NCI-H774 (cell line): Measurements from ENCODE around the gene FOXE1.

Source experiments
- DNase-seq: peaks from one replicate; lab custom pipeline; 2025; lab: John Stamatoyannopoulos, UW

FOXE1 gene

DNA sequence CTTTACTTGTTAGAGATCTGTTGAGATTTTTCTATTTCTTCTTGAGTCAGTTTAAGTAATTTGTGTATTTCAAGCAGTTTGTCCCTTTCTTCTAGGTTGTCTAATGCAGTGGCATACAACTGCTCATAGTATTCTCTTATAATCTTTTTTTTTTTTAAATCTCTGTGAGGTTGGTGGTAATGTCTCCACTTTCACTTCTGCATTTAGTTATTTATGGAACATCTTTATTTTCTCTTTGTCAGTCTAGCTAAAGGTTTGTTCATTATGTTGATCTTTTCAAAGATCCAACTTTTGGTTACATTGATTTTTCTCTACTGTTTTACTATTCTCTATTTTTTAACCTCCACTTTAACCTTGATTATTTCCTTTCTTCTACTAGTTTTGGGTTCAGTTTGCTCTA is 13.8 kb downstream of the FOXE1 start:
- DNase-seq, result no peak

DNA sequence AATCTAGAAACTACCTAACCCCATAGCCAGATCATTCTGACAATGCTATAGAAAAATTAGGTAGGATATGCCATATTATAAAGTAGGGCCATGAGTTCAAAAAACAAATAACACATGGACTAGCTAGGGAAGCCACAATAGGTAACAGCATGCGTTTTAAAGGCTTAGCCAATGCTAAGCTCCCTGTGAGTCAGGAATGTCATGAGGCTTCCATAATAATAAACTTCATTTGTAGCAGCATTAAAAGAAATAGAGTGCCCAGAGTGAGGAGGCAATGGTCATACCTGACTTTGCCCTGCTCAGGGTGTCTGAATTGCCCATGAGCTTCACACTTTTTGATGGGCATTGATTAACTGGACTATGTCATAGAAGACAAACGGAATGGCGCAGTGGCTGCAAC is 15.8 kb downstream of the FOXE1 start:
- DNase-seq, result no peak

DNA sequence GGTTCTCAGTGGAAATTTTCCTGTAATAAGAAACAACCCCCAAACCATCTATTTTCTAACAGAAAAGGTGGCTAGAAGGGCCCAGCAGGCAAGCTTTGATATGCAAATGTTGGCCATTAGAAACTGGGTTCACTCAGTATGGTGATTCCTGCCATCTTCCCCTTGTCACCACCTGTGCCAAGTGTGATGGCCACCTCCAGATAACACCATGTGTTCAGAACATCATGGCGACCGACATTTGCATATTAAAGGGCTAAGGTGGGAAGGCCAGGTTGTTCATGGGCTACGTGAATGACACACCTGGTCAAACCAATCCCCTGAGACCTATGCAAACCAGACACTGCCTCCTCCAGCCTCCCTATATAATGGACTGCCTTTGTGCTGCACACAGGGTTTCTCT is 20.4 kb downstream of the FOXE1 start:
- DNase-seq, result no peak

DNA sequence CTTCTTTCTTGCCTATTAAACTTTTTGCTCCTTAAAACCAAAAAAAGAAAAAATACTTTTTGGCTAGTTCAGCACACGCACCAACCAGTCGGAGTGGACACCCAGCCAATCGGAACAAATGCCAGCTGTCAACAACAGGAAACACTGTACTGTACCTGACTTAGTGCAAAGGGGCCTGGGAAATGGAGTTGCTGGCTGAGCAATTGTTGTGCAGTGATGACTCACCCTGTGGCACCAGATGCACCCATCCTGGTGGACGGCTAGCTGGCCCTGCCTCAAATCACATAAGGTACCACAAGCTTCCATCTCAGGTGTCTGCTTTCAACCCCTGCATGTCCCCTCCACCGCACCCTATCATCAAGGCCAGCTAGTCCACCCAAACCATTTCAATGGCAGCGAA is 20.9 kb downstream of the FOXE1 start:
- no peak for DNase-seq

DNA sequence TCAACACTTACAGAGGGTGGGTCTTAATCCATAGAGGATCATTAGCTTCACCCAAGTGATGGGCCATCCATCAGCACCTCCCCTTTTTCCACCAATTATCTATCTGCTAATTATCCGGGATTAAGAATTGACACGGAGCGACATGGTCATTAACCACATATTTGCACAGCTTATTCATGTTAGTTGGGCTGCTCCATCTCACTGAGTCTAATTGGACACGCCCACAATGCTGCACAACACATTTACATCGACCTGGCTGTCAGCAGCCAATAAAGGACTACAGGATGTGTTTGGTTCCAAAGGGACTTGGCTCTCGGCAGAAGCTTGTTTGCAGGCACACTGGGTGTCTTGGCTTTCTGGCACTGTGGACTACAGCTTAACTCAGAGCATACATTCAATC is 21.6 kb downstream of the FOXE1 start:
- no peak for DNase-seq

DNA sequence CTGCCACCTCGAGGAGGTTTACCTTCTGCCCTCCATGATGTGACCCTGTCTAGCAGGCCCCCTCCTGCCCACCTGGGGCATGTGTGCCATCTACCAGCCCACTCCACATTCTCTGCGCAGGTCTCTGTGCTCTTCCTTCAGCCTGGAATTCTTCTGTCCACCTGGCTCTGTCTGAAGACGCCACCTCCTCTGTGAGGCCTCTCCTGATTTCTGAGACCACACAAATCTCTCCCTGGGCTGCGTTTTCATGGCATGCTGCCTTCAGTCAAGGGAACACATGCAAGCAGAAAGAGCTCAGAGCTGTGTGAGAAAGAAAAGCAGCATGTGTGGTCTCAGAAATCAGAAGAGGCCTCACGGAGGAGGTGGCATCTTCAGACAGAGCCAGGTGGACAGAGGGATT is 22.1 kb downstream of the FOXE1 start:
- DNase-seq, result no peak

DNA sequence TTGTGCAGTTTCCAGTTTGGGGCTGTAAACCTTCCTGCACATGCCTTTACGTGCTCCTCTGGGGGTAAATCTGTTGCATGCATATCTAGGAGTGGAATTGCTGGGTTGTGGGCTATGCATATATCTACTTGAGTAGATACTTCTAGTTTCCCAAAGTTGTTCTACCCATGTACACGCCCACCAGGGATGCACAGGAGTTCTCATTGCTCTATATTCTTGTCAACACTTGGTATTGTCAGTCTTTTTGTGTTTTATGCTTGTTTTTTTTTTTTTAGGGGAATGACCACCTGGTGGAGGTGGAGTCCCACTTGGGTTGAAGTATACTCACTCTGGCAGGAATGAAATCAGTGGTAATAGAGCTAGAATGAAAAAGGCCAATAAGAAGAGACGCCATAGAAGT is 23.0 kb downstream of the FOXE1 start:
- DNase-seq, result no peak

DNA sequence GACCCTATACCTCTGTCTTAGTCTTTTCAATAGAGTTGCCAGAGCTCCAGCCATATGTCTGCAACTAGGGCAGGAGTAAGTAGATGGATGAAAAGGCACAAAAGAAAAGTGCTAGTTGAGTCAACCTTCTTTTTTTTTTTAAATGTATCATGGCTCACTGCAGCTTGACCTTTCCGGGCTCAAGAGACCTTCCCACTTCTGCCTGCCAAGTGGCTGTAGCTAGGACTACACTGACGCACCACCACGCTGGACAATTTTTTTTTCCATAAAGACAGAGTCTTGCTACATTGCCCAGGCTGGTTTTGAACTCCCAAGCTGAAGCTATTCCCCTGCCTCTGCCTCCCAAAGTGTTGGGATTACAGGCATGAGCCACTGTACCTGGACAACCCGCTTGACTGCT is 27.3 kb downstream of the FOXE1 start:
- DNase-seq, result no peak

DNA sequence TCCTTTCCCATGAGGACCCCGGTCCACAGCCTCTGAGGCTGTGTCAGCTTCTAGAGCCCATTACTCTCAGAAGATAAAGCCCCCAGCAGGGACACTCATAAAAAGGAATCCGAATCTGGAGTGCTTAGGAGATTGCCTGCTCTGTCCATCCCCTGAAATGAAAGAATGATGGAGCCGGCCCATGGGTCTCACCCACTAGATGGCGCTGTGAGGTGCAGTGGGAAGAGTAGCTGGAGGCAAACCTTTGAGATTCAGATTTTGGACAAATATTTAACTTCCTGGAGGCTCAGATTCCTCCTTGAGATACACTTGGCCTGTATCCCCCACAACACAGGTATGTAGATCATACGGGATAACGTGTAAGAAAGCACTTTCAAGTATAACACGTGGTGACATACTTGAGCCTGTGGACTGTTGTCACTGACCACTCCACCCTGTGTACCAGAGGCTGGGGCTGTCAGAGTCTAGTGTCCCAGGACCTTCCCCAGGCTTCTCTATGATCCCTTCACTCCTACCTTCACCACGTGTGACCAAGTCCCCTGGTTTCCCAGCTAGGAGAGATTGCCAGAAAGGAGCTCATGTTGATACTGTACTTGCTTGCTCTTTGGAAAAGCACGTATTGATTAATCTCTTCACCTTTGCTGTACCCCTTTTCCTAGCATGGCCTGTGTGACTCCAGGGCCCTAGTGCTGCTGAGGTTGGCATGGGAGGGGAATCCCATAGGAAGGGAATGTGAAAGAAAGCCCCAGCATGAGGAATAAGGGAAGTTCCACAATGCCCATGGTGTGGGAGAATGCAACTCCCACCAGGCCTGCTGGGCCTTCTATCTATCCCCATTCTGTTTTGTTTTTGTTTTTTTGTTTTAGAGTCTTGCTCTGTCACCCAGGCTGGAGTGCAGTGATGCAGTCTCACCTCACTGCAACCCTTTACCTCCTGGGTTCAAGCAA is 37.2 kb downstream of the FOXE1 start:
- no peak for DNase-seq

DNA sequence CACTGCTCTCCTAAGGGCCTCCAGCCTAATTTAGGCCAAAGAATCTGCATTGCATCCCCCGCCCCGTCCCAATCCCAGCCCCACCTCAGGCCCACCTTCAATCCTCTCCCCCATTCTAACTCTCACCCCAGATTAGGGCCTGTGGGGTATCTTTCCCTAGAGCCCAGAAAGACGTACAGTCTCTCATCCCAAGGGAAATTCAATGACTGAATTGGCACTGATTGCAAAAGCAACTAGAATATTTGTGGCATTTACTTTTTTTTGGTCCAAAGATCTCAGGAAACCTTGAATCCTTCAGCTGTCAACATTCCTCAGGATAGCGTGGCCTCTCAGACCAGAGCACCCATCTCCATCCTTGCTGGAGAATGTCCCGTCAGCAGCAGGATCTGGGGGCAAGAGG is 38.7 kb downstream of the FOXE1 start:
- DNase-seq, result no peak

DNA sequence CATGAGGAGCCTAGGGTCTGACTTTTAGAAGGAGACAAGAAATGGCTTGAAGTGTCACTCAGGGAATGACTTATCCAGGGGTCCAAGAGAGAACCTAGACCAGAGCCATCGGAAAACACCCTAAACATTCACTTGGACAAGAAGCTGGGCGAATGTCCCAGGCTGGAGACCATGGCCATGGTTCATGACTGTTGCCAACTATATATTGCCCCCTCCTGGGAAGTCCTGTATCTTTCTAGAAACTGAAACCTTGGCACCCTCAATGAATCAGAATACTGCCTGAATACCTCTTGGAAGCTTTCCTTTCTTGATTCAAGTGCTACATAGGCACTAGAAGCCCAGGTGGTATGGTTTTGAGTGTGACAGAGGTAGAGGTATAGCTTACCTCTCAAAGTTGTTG is 39.4 kb downstream of the FOXE1 start:
- no peak for DNase-seq

DNA sequence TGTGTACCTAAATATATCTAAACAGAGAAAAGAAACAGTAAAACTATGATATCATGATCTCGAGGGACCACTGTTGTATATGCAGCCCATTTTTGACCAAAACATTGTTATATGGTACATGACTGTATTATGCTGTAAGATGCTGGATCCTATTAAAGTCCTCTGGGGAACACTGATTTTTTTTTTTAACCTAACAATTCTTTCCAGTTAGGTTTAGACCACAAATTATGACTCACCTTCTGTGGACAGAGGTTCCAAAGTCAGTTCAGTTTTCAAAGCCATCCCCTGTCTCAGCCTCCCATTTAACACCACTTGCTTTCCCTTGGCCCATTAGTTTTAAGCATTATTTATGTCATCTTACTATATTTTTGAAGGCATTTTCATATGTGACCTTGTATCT is 42.2 kb downstream of the FOXE1 start:
- no peak for DNase-seq

DNA sequence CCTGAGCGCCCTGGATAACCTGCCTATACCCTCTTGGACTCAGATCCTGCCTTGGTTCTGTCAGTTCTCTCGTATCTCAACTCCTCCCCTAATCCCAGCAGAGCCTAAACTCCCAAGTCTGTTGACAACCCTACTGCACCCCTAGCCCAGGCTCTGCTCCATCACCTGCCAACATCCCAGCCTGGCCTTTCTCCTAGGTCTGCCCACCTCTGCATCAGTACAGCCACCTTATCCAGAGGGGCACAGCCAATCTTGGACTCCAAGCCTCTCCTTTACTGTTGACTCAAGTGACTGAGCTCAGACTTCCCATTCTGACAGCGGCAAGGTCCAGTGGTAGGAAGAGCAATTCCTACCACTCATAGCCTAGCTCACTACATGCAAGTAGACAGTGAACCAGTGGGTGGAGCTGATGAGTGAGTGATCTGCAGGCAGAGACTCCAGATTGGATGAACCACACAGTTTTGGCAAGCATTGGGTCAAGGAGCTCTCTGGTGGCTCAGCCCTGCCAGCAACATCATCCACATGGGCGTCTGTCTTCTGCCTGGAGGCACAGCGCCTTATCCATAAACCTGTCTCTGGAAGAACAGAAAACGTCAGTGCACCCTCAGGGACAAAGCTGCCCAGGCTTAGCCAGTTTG is 42.8 kb downstream of the FOXE1 start:
- no peak for DNase-seq

DNA sequence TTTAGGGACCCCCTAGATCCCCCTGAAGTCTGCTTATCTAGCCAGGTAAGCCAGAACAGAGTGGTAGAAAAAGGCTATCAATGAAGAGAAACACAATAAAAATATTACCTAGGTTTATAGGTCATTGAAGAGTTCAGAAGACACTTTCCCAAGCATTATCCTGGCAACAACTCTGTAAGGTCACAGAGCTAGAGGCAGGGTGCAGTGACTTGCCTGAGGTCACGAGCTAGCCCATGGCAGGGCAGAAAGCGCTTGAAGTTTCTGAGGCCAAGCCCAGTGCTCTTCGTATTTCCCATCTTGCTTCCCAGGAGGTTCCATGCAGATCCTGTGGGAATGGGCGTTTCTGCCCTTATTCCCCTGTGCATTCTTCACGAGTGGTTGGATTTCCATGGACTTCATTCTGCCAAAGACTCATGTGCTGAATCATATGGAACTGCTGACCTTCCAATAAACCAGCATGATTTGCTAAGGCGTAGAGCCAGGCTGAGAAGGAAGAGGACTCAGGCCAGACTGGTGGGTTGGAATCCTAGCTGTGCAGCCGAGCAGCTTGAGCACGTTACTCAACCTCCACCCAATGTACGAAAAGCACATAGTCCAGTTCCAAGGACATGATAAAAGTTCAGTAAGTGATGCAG is 47.2 kb downstream of the FOXE1 start:
- DNase-seq, result no peak

DNA sequence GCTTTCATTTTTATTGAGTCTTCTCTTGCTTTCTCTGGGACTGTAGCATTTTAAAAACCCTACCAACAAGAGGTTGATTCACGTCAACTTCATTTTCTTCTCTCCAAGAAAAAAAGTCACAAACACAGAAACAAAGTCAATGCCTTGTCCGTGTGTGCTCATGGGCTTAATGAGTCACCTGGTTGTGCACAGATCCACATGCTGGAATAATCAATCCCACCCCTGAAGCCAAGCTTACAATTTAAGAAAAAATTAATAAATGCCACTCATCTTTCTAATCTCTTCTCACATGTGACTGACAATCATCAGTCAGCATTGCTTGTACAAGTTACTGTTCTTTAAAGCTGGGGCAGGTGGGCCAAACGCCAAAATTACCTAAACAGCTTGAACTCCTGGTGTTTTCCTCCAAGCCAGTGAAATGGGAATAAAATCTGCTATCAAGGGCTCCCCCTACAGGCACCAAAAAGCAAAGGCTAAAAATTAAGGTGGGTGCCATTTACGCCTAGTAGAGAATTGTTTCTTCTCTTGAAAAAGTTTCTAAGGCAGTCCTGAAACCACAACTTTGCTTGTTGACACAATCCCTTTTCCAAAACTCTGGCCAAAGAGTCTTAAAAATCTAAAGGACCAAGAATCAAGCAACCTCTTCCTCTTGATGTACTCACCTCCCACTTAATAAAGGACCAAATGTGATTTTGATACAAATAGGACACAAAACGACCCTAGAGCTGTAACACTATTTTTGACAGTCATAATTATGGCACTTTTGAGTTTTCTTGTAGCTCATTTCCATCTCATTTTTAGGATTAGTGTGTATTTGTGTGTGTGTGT is 47.9 kb downstream of the FOXE1 start:
- no peak for DNase-seq

DNA sequence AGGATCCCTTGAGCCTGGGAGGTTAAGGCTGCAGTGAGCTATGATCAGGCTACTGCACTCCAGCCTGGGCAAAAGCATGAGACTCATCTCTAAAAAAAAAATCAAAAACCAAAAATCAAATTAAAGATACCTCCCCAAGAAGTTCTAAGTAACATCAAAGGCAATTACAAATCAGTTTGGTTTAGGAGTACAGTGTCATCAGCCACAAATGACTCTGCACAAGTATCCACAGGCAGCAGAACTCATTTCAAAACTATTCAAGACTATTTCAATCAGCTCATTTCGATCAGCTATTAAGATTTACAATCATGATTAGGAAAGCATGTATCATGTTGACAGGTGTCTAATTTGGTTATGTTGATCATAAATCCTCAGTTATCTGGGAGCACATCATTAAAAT is 50.2 kb downstream of the FOXE1 start:
- DNase-seq, result no peak

DNA sequence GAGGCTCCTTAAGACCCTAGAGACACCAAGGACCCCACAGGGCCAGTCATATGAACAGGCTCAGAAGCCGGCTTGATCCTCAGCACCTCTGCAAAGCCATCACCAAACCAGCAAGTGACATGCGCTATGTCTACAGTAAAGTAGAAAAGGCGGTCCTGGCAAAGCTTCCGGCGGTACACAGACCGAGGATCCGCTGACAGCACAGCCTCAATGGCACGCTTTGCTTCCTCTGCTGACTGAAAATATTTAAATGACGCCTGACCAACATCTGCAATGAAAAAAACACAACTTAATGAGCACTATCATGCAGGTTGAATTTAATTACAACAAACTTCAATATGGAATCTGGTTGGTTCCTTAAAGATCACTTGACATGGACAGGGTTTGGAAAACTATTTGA is 51.7 kb downstream of the FOXE1 start:
- no peak for DNase-seq

DNA sequence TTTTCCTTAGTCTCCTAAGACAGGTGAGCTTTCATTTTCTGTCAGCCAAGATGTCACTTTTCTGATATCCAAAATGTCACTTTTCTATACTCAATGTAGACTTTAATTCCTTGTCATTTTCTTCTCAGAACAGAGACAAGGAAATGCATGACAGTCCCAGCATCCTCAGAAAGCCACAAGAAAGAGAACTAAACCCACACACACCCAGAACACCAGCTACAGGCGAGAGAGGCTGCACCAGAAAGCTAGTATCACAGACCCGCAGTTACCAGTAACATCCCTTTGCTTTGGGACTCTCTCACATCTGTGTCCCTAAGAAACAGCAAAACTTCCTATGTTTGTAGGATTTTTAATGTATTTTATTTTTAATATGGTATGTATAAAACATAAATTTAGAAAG is 52.2 kb downstream of the FOXE1 start:
- no peak for DNase-seq
